Stimulated activated CD4-positive, alpha-beta T cell treated with anti-CD3 and anti-CD28 coated beads, Interleukin-1b, Interleukin-23, amount 100 ng/mL, for 48 hours (primary cell): Measurements from ENCODE around the gene SMIM11.
"Not testable (repeated sequence)": the region's sequence is repeated elsewhere in the genome, so short reads cannot be mapped to it uniquely, and the experiment has no call there.

ENCODE experiments used
- DNase-seq: peaks from one replicate; pipeline ENCODE4 v3.0.0-alpha.2; 2020

The SMIM11 gene

GRCh38 chr21:34357889-34358288, 17.4 kb upstream of the SMIM11 start:
- no peak for DNase-seq

GRCh38 chr21:34358866-34359265, 16.4 kb upstream of the SMIM11 start:
- DNase-seq = no peak

- no peak for DNase-seq
Observed at GRCh38 chr21:34360488-34361241, 14.6 kb upstream of the SMIM11 start.

- no peak for DNase-seq
Observed at GRCh38 chr21:34362136-34362444, 13.2 kb upstream of the SMIM11 start.

- DNase-seq = no peak
Observed at GRCh38 chr21:34362670-34363069, 12.6 kb upstream of the SMIM11 start.

- no peak for DNase-seq
Observed at GRCh38 chr21:34363733-34364132, 11.6 kb upstream of the SMIM11 start, which contains the start of gene KCNE2. Gene KCNE2 (plus strand): TSS chr21:34364006. CDS start chr21:34370479, 6,473 bp downstream.

DNA sequence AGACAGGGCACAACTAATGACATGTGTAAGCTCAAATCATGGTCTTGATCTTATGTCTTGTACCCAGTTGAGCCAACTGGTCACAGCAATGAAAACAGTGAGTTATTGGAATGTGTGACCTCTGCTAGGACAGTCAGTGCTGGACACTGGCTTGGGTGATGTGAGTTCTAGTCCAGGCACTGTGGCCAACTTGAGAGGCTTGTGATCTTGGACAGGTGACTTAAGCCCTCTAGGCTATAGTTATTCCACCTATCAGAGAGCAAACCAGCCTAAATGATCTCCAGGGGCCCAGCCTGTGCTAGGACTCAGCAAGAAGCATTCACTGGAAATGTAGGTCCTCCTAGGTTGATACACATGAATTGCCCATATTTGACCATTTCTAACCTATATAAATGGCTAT, 10.4 kb upstream of the SMIM11 start:
- no peak for DNase-seq

DNA sequence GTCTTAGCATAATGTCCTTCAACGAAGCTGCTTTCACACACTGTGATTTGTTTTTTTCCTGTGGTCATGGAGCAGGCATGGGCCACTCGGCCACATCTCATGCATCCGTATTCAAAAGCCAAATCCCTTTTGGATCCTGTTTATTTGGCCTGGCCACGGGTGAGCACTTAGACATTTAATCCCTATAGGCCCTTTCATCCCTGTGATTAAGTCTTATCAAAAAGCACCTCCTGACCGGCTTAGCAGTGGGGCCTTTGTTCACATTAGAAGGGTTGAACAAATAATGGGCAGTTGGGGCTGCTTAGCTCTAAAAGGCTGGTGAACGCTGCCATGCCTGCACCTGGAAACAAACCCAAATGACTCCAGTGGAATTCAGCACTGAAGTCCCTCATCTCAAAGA, 9.5 kb upstream of the SMIM11 start:
- no peak for DNase-seq

GRCh38 chr21:34367320-34367935, 7.9 kb upstream of the SMIM11 start:
- peak; percentile 20 for DNase-seq

GRCh38 chr21:34369741-34370140, 5.6 kb upstream of the SMIM11 start:
- no peak for DNase-seq

DNA sequence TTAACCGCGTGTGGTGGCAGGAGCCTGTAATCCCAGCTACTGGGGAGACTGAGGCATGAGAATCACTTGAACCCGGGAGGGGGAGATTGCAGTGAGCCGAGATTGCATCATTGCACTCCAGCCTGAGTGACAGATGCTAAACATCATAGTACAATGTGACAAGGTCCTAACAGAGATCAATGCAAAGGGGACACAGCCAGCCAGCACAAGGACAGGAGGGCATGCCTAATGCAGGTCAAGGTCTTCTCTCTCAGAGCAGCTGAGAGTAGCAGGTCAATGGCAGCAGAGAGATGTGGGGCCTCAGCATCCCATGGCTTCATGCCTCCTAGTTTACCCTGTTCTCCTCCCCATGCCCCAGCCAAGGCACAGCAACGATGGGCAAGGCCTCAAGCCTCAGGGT, 3.0 kb upstream of the SMIM11 start:
- no peak for DNase-seq

- not testable (repeated sequence) for DNase-seq
Observed at GRCh38 chr21:34374462-34374861, 845 bp upstream of the SMIM11 start.

- not testable (repeated sequence) for DNase-seq
Observed at GRCh38 chr21:34375619-34375972, 289 bp downstream of the SMIM11 start.

- not testable (repeated sequence) for DNase-seq
Observed at GRCh38 chr21:34383138-34383537, 7.8 kb downstream of the SMIM11 start.

DNA sequence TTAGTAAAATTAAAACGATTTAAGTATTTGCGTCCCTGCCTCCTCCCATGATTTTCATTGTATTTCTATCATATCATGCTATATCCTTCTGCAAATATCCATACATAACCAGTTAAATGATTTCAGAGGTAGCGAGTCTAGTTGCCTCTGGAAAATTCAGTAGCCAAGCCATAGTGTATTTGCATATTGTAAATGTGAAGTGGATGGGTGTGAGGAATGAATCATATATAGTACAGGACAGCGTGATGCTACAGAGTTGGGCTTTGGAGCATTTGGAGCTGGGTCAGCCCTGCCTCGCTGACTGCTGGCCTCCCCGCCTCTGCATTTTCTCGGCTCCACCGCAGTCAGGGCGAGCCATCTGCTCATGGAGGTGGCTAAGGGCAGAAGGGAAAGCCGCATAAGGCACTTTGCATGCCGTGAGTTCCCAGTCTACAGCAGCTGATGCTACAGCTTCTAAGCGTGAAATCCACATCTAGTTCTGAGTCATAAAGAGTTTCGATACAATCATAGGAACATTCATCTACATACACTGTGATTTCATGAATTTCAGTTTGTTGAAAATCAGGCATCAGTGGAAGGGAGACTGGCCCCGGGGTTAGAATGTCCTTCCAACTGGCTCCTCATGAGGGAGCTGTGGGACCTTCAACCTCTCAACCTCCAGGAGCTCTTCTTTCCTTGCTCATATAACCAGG, 8.6 kb downstream of the SMIM11 start:
- DNase-seq = not testable (repeated sequence)

DNA sequence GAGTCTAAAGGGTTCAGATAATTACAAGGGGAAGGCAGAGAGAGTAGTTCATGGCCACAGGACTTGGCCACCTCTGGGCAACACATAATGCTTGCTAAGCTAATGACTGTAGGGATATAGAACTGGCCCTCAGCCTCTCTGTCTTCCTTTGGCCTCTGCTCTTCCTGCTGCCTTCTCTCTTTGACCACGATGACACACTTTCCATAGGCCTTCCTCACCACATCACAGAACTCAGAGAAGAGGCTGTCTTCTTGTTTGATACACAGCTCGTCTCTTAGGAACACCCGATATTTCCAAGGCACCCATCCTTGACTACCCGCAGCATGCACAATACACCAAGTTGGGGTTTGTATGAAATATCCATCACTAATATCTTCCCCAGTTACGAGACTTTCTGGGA, 25.2 kb downstream of the SMIM11 start:
- not testable (repeated sequence) for DNase-seq

- not testable (repeated sequence) for DNase-seq
Observed at GRCh38 chr21:34404742-34405141, 29.4 kb downstream of the SMIM11 start.

- DNase-seq = not testable (repeated sequence)
Observed at GRCh38 chr21:34405686-34406085, 30.4 kb downstream of the SMIM11 start.

DNA sequence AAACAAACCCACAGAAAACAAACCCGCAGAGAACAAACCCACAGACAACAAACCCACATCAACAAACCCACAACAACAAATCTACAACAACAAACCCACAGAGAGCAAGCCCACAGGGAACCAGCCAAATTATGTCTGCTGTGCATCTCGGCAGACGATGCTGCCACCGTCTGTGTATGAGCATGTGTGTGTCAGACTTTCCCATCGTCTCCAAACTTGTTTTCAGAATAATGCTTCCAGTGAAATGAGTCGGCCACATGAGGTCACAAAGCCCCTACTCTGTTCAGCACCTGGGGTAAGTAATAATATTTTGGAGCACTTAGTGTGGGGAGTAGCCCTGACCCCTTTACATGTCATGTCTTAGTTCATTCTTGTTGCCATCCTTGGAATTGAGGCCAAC, 30.8 kb downstream of the SMIM11 start:
- DNase-seq = not testable (repeated sequence)

DNA sequence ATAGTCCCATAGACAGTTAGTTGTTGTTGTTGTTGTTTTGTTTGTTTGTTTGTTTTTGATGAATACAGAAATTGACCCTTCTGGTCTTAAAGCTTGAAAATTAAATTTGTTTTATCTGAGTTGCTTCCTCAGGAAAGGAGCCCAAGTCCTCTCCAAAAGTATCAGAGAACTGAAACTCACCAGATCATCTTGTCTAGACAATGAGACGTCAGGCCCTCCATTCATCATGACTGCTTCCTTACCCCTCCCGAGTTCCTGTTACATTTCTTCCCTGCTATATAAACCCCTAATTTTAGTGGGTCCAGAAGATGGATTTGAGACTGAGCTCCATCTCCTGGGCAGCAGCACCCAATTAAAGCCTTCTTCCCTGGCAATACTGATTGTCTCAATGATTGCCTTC, 31.4 kb downstream of the SMIM11 start:
- DNase-seq = not testable (repeated sequence)

DNA sequence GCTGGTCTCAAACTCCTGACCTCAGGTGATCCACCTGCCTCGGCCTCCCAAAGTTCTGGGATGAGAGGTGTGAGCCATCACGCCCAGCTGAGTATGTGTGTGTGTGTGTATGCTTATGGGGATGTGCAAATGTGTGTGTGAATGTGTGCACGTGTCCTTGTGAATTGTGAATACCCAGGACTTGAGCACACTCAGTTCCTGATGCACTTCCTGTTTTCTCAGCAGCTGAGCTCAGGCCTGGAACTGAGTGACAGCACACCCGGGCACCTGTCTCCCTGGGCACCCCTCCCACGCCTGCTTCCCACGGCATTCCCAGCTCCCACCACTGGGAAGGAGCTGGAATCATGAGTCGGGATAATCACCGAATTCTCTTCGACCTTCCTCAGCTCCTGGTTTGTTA, 32.0 kb downstream of the SMIM11 start:
- not testable (repeated sequence) for DNase-seq

GRCh38 chr21:34417448-34418077, 42.3 kb downstream of the SMIM11 start:
- DNase-seq = not testable (repeated sequence)

GRCh38 chr21:34423805-34424204, 48.5 kb downstream of the SMIM11 start, which contains the start of gene SMIM34:
Gene SMIM34 (minus strand): TSS chr21:34423951. CDS start chr21:34423839, 112 bp downstream.
- DNase-seq = not testable (repeated sequence)
